DND-41 (cell line): ENCODE data around the gene FAM20C.

Experiments
- ATAC-seq: fragments of 200-7000 bp; cut with Tn5 transposase; 3 replicates; pipeline ENCODE4 v1.9.1; 2021; ENCODE audit warnings: low read depth; ENCODE audit not compliant: insufficient read depth
- DNase-seq: peaks from one replicate; pipeline ENCODE4 v3.0.0-alpha.2; 2020
- H2AFZ ChIP-seq: 2 replicates; pipeline ENCODE4 v1.6.0; 2012; ENCODE audit warnings: low read depth, low read length
- H3K27ac ChIP-seq: 2 replicates; pipeline ENCODE4 v1.5.1; 2012; ENCODE audit warnings: low read length, inconsistent platforms
- H3K27me3 ChIP-seq: fragments of 200-600 bp; sonication (generic); 2 replicates; pipeline ENCODE4 v1.6.0; 2012; ENCODE audit warnings: low read length, mild to moderate bottlenecking, inconsistent platforms; ENCODE audit not compliant: insufficient read depth, poor library complexity
- H3K36me3 ChIP-seq: 2 replicates; pipeline ENCODE4 v1.5.1; 2012; ENCODE audit warnings: low read length, inconsistent platforms; ENCODE audit not compliant: insufficient read depth
- H3K4me1 ChIP-seq: 2 replicates; pipeline ENCODE4 v1.5.1; 2012; ENCODE audit warnings: mild to moderate bottlenecking, low read length; ENCODE audit not compliant: insufficient read depth
- H3K4me2 ChIP-seq: 2 replicates; pipeline ENCODE4 v1.6.0; 2012; ENCODE audit warnings: mild to moderate bottlenecking, moderate library complexity, low read length, inconsistent platforms; ENCODE audit not compliant: insufficient read depth
- H3K4me3 ChIP-seq, 2 experiments: fragments of 200-600 bp in 1 of 2; shearing (Covaris generic) in 1 of 2; 2 replicates each; pipeline ENCODE4 v1.5.1; 2012 to 2016; ENCODE audit warnings: inconsistent platforms in 2 of 2, low read length in 2 of 2, mild to moderate bottlenecking in 2 of 2, low read depth in 1 of 2, moderate library complexity in 1 of 2
- H3K79me2 ChIP-seq: 2 replicates; pipeline ENCODE4 v1.6.0; 2012; ENCODE audit warnings: low read length, inconsistent platforms; ENCODE audit not compliant: insufficient read depth
- H3K9ac ChIP-seq: 2 replicates; pipeline ENCODE4 v1.6.0; 2012; ENCODE audit warnings: low read depth, mild to moderate bottlenecking, inconsistent platforms, low read length, moderate library complexity
- H3K9me3 ChIP-seq: 2 replicates; pipeline ENCODE4 v1.5.1; 2012; ENCODE audit warnings: low read length, moderate library complexity, mild to moderate bottlenecking, inconsistent platforms; ENCODE audit not compliant: insufficient read depth, severe bottlenecking
- H4K20me1 ChIP-seq: 2 replicates; pipeline ENCODE4 v1.6.0; 2012; ENCODE audit warnings: low read length; ENCODE audit not compliant: insufficient read depth
- EZH2 ChIP-seq: IDR thresholded peaks from 3 replicates; pipeline ENCODE4 v1.6.1; 2012; ENCODE audit warnings: borderline replicate concordance, low read depth, mild to moderate bottlenecking, moderate library complexity, low read length, inconsistent platforms; ENCODE audit not compliant: severe bottlenecking
- TF ChIP-seq, protein P1 (sequence below): IDR thresholded peaks from 2 replicates; pipeline ENCODE4 v1.5.1; 2012; ENCODE audit warnings: borderline replicate concordance, low read length, moderate library complexity, mild to moderate bottlenecking; ENCODE audit not compliant: poor library complexity, severe bottlenecking; ENCODE audit errors: extremely low read depth

Gene FAM20C

DNA sequence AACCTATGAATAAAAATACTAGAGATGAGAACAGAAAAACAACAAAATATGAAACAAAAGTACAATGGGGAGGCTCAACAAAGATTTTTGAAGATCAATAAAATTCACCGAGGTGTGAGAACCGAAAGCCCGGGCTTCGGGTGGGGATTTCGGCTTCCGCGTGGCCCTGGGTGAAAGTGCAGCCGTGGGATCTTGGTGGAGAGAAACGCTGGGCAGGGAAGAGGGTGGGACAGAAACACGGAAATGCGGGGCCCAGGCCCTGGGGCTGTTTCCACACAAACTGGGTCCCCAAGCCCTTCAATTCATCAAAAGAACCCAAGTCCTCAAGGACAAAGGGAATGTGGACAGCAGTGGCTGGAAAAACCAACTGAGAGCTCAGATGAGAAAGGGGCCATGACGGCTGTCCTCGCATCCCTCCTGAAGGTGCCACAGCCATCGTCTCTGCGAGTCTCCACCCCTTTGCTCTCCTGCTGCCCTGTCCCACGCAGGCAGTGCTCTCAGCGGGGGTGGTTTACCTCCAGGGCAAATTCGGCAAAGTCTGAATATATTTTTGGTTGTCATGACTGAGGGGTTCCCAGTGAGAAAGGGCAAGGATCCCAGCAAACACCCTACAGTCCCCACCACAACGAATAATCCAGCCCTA is 117.3 kb downstream of the FAM20C start:
- Histone ChIP-seq H3K27me3 (peaks cover 15% of the 10 kb centered on the region), H3K9me3 (no peaks in the 10 kb centered on the region), H3K27ac (no peak overlapping the region), H3K36me3 (no peaks in the 10 kb centered on the region), H3K4me2 (no peak overlapping the region), H3K79me2 (no peaks in the 10 kb centered on the region), H3K9ac (no peak overlapping the region), H4K20me1 (no peaks in the 10 kb centered on the region), H3K4me1 (no peaks in the 10 kb centered on the region), H2AFZ (no peak overlapping the region), H3K4me3 (no peak overlapping the region)
- no peak for TF ChIP-seq EZH2
- TF ChIP-seq, protein P1, sequence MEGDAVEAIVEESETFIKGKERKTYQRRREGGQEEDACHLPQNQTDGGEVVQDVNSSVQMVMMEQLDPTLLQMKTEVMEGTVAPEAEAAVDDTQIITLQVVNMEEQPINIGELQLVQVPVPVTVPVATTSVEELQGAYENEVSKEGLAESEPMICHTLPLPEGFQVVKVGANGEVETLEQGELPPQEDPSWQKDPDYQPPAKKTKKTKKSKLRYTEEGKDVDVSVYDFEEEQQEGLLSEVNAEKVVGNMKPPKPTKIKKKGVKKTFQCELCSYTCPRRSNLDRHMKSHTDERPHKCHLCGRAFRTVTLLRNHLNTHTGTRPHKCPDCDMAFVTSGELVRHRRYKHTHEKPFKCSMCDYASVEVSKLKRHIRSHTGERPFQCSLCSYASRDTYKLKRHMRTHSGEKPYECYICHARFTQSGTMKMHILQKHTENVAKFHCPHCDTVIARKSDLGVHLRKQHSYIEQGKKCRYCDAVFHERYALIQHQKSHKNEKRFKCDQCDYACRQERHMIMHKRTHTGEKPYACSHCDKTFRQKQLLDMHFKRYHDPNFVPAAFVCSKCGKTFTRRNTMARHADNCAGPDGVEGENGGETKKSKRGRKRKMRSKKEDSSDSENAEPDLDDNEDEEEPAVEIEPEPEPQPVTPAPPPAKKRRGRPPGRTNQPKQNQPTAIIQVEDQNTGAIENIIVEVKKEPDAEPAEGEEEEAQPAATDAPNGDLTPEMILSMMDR = no peak
- DNase-seq = no peak
- ATAC-seq = no peak
